H9 (cell line): ENCODE measurements around the gene ACTN4. TPM values are rescaled to one million over a fixed set of nuclear protein-coding genes. Genes with fewer than 3 reads are reported as not detected.

Experiments
- DNase-seq: peaks from one replicate; pipeline ENCODE4 v3.0.0-alpha.2; 2017
- H2AFZ ChIP-seq: one replicate; pipeline ENCODE4 v1.6.1; 2013; ENCODE audit warnings: mild to moderate bottlenecking, low read length, control low read depth, moderate library complexity
- H2AK5ac ChIP-seq: 2 replicates; pipeline ENCODE4 v1.6.1; 2013; ENCODE audit warnings: low read length, control low read depth, mixed read lengths; ENCODE audit not compliant: insufficient read length
- H2BK120ac ChIP-seq: one replicate; pipeline ENCODE4 v1.6.1; 2013; ENCODE audit warnings: low read depth, mild to moderate bottlenecking, low read length, control low read depth, inconsistent platforms; ENCODE audit not compliant: poor library complexity, severe bottlenecking
- H2BK12ac ChIP-seq: 2 replicates; pipeline ENCODE4 v1.6.1; 2013; ENCODE audit warnings: low read length, control low read depth, mixed read lengths, low read depth; ENCODE audit not compliant: insufficient read length
- H2BK15ac ChIP-seq: 2 replicates; pipeline ENCODE4 v1.6.1; 2013; ENCODE audit warnings: low read depth, low read length, control low read depth
- H2BK20ac ChIP-seq: one replicate; pipeline ENCODE4 v1.6.1; 2013; ENCODE audit warnings: low read depth, mild to moderate bottlenecking, low read length, control low read depth, inconsistent platforms; ENCODE audit not compliant: poor library complexity, severe bottlenecking
- H2BK5ac ChIP-seq: 2 replicates; pipeline ENCODE4 v1.6.1; 2013; ENCODE audit warnings: low read length, control low read depth, mixed read lengths; ENCODE audit not compliant: insufficient read length
- H3K14ac ChIP-seq: 2 replicates; pipeline ENCODE4 v1.6.1; 2013; ENCODE audit warnings: low read length, control low read depth; ENCODE audit not compliant: insufficient read depth
- H3K18ac ChIP-seq: 2 replicates; pipeline ENCODE4 v1.6.1; 2013; ENCODE audit warnings: low read depth, mild to moderate bottlenecking, mixed read lengths, low read length, control low read depth; ENCODE audit not compliant: insufficient read length
- H3K23ac ChIP-seq: 2 replicates; pipeline ENCODE4 v1.6.1; 2013; ENCODE audit warnings: low read length, control low read depth, mixed read lengths, low read depth; ENCODE audit not compliant: insufficient read length
- H3K23me2 ChIP-seq: 2 replicates; pipeline ENCODE4 v1.6.1; 2013; ENCODE audit warnings: low read depth, mild to moderate bottlenecking, mixed read lengths, low read length, control low read depth; ENCODE audit not compliant: insufficient read length, poor library complexity, severe bottlenecking
- H3K27ac ChIP-seq: 2 replicates; pipeline ENCODE4 v1.5.1; 2013; ENCODE audit warnings: low read length, control low read depth, mixed read lengths, low read depth; ENCODE audit not compliant: insufficient read length
- H3K27me3 ChIP-seq: 2 replicates; pipeline ENCODE4 v1.6.1; 2013; ENCODE audit warnings: low read length, control low read depth, inconsistent platforms; ENCODE audit not compliant: insufficient read depth
- H3K4ac ChIP-seq: 2 replicates; pipeline ENCODE4 v1.6.1; 2013; ENCODE audit warnings: low read depth, mild to moderate bottlenecking, control low read depth, inconsistent platforms, low read length, moderate library complexity
- H3K4me1 ChIP-seq: 2 replicates; pipeline ENCODE4 v1.6.1; 2013; ENCODE audit warnings: low read length, control low read depth, inconsistent platforms; ENCODE audit not compliant: insufficient read depth
- H3K4me2 ChIP-seq: 2 replicates; pipeline ENCODE4 v1.6.1; 2013; ENCODE audit warnings: low read length, control low read depth, mixed read lengths; ENCODE audit not compliant: insufficient read length, insufficient read depth
- H3K56ac ChIP-seq: 2 replicates; pipeline ENCODE4 v1.6.1; 2013; ENCODE audit warnings: low read depth, mild to moderate bottlenecking, mixed read lengths, low read length, control low read depth; ENCODE audit not compliant: insufficient read length
- H3K79me1 ChIP-seq: 2 replicates; pipeline ENCODE4 v1.6.1; 2013; ENCODE audit warnings: low read depth, mild to moderate bottlenecking, moderate library complexity, low read length, control low read depth, inconsistent platforms; ENCODE audit not compliant: insufficient read depth, poor library complexity, severe bottlenecking
- H3K79me2 ChIP-seq: 2 replicates; pipeline ENCODE4 v1.6.1; 2013; ENCODE audit warnings: low read length, control low read depth, inconsistent platforms; ENCODE audit not compliant: insufficient read depth
- H3K9ac ChIP-seq: 2 replicates; pipeline ENCODE4 v1.6.1; 2013; ENCODE audit warnings: low read length, control low read depth, mixed read lengths; ENCODE audit not compliant: insufficient read length; ENCODE audit errors: extremely low read depth
- H3K9me3 ChIP-seq: one replicate; pipeline ENCODE4 v1.6.1; 2013; ENCODE audit warnings: low read depth, low read length, inconsistent platforms; ENCODE audit not compliant: control insufficient read depth
- H3T11ph ChIP-seq: one replicate; pipeline ENCODE4 v1.6.1; 2013; ENCODE audit warnings: mild to moderate bottlenecking, low read length, control low read depth, inconsistent platforms
- H4K20me1 ChIP-seq: one replicate; pipeline ENCODE4 v1.6.1; 2013; ENCODE audit not compliant: control insufficient read depth, insufficient read length, insufficient read depth
- H4K5ac ChIP-seq: 2 replicates; pipeline ENCODE4 v1.6.1; 2013; ENCODE audit warnings: low read depth, mild to moderate bottlenecking, mixed read lengths, low read length, control low read depth; ENCODE audit not compliant: insufficient read length
- H4K8ac ChIP-seq: replicated peaks from 2 replicates; pipeline ENCODE4 v1.6.1; 2013; ENCODE audit warnings: low read length, control low read depth, mixed read lengths, low read depth; ENCODE audit not compliant: insufficient read length
- H4K91ac ChIP-seq: 2 replicates; pipeline ENCODE4 v1.6.1; 2013; ENCODE audit warnings: low read depth, mild to moderate bottlenecking, moderate library complexity, mixed read lengths, low read length, control low read depth; ENCODE audit not compliant: insufficient read length
- H3K27ac Mint-ChIP-seq, 3 experiments: 2 replicates in 2 of 3; 3 replicates in 1 of 3; pipeline ENCODE4 v1.8.0; 2020 to 2021; ENCODE audit warnings: mixed read lengths in 3 of 3, mild to moderate bottlenecking in 1 of 3, moderate library complexity in 1 of 3
- H3K27me3 Mint-ChIP-seq: 2 replicates; pipeline ENCODE4 v1.8.0; 2021; ENCODE audit warnings: low read depth, mild to moderate bottlenecking, moderate library complexity, mixed read lengths
- H3K36me3 Mint-ChIP-seq, 3 experiments: 2 replicates in 2 of 3; 3 replicates in 1 of 3; pipeline ENCODE4 v1.8.0; 2020 to 2021; ENCODE audit warnings: low read depth in 3 of 3, mixed read lengths in 3 of 3; ENCODE audit not compliant: insufficient read depth in 1 of 3
- H3K4me1 Mint-ChIP-seq, 2 experiments: 2 replicates each; pipeline ENCODE4 v1.8.0; 2020; ENCODE audit warnings: mixed read lengths in 2 of 2
- H3K4me3 Mint-ChIP-seq, 2 experiments: 2 replicates in 1 of 2; 3 replicates in 1 of 2; pipeline ENCODE4 v1.8.0; 2020 to 2021; ENCODE audit warnings: mild to moderate bottlenecking in 2 of 2, mixed read lengths in 2 of 2, moderate library complexity in 1 of 2
- H3K9me3 Mint-ChIP-seq, 2 experiments: 2 replicates in 1 of 2; 3 replicates in 1 of 2; pipeline ENCODE4 v1.8.0; 2020; ENCODE audit warnings: mild to moderate bottlenecking in 2 of 2, mixed read lengths in 2 of 2, moderate library complexity in 1 of 2
- CTCF ChIP-seq: fragments of 200-600 bp; sonication (generic); conservative IDR thresholded peaks from 3 replicates; pipeline ENCODE4 v1.8.0; 2021; ENCODE audit warnings: antibody characterized with exemption, mild to moderate bottlenecking
- WGBS: extraction: QIAGEN DNeasy Blood & Tissue Kit; methylation state at CpG from one replicate; pipeline ENCODE4 v1.1.7; 2013; ENCODE audit warnings: missing lambda C conversion rate, low lambda C conversion rate, mixed read lengths; ENCODE audit not compliant: insufficient read length; ENCODE audit errors: extremely low coverage; 5-methylcytosine and 5-hydroxymethylcytosine counted together
- total RNA-seq: library from RNA; stranded (reverse); gene quantifications from 2 replicates; pipeline ENCODE4 v1.2.1, GENCODE V29; 2021

ACTN4 gene
- total RNA-seq, 1 experiment from 2014 or later = 369 TPM

DNA sequence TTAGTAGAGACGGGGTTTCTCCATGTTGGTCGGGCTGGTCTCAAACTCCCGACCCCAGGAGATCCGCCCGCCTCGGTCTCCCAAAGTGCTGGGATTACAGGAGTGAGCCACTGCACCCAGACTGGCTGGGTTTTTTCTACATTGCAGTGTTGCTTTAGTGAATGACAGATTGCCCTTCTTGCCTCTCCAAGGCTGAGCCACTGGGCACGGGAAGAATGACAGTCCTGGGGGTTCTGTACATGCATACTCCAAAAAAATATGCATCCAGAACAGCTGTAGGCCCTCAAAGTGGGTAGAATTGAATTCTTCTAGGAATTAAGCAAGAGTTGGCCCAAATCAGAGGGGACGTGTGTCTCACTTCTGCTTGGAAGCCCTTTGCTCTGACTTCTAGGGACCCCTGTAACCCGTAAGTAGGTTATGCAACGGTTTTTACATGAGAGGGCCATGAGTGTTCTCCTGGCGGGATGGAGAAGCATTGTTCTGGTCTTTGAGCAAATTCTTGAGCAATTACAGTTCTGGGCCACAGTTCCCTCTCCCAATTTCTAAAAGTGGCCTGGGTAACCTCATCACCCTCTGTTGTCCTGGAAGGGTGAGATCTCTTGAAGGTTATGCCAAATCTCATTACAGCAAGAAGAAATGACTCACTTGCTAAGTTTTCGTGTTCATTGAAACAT is 3.6 kb downstream of the ACTN4 start:
- Histone ChIP-seq H4K5ac (no peak overlapping the region), H3K23ac (no peak overlapping the region), H2AFZ (no peak overlapping the region), H2BK120ac (no peak overlapping the region), H3K79me1 (peaks cover 5% of the 10 kb centered on the region), H3K4ac (no peak overlapping the region), H2BK15ac (no peak overlapping the region), H3K56ac (no peak overlapping the region), H3K14ac (no peak overlapping the region), H2BK12ac (no peak overlapping the region), H4K8ac (no peak overlapping the region), H2AK5ac (no peak overlapping the region), H2BK5ac (no peak overlapping the region), H3K27me3 (no peaks in the 10 kb centered on the region), H3K4me1 (peaks cover 19% of the 10 kb centered on the region), H3T11ph (no peak overlapping the region), H2BK20ac (no peak overlapping the region), H3K27ac (no peak overlapping the region), H3K4me2 (peak overlapping the region; percentile 93), H4K91ac (no peak overlapping the region), H3K23me2 (peaks cover 21% of the 10 kb centered on the region), H4K20me1 (no peaks in the 10 kb centered on the region), H3K9me3 (no peaks in the 10 kb centered on the region), H3K18ac (no peak overlapping the region), H3K9ac (no peak overlapping the region), H3K79me2 (peaks cover 72% of the 10 kb centered on the region)
- peaks cover 0 to 2% of the 10 kb centered on the region in 2 experiments; a peak in 2 of 5 replicates for H3K9me3 Mint-ChIP-seq
- H3K27me3 Mint-ChIP-seq = no peaks in the 10 kb centered on the region; the same call in 1 of the 2 replicates
- peak overlapping the region in 1 of 2 experiments; percentile 95; a peak in 4 of 5 replicates for H3K4me3 Mint-ChIP-seq
- WGBS = no CpG with 5 or more reads among the region's 12 CpGs
- no peak for DNase-seq
- H3K4me1 Mint-ChIP-seq = peaks cover 68 to 72% of the 10 kb centered on the region in 2 experiments
- H3K27ac Mint-ChIP-seq = peak overlapping the region in 2 of 3 experiments; percentile 38 to 90; a peak in 4 of 7 replicates
- no peak for TF ChIP-seq CTCF
- H3K36me3 Mint-ChIP-seq = peaks cover 10 to 20% (median 11%) of the 10 kb centered on the region in 3 experiments; a peak in 6 of 7 replicates
